Measurements from ENCODE around the gene LRRC8D.
"Not testable (repeated sequence)": the region's sequence is repeated elsewhere in the genome, so short reads cannot be mapped to it uniquely, and the experiment has no call there.

Gene LRRC8D

DNA sequence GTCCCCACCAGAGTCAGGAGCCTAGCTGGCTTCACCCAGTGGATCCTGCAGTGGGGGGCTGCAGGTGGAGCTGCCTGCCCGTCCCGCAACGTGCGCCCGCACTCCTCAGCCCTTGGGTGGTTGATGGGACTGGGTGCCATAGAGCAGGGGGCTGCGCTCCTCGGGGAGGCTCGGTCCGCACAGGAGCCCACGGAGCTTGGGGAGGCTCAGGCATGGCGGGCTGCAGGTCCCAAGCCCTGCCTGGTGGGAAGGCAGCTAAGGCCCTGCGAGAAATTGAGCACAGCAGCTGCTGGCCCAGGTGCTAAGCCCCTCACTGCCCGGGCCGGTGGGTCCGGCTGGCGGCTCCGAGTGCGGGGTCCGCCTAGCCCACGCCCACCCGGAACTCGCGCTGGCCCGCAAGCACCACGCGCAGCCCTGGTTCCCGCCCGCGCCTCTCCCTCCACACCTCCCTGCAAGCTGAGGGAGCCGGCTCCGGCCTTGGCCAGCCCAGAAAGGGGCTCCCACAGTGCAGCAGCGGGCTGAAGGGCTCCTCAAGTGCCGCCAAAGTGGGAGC lies 163.8 kb downstream of the LRRC8D start:
- not testable (repeated sequence) for H3K36me3 Mint-ChIP-seq (ENCODE audit: insufficient read depth)

DNA sequence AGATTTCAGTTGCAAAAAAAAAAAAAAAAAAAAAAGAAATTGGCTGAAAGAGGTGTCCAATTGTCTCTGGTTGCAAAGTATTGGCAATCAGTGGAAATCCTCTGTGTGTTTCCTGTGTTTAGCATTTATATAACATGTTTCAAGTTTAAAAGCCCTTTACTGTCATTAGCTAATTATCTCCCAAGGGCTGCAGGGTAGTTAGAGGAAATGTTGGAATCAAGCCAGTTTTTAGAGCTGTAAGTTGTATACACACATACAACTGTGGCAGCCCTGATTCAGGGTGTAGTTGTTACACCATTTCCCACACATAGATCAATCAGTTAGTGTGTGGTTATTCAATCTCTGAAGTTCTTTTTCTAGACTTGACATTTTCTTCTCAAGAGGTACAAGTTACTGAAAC lies 165.2 kb downstream of the LRRC8D start:
- no peak for ATAC-seq (replicated peaks)
- DNase-seq, result no peak
- Mint-ChIP-seq H3K36me3 (ENCODE audit: insufficient read depth) (no peaks in the 10 kb centered on the region), H3K9me3 (no peaks in the 10 kb centered on the region), H3K27me3 (peaks cover 12 to 18% of the 10 kb centered on the region in 2 donors), H3K27ac (no peak overlapping the region), H3K4me1 (ENCODE audit: low read depth in 2 of 2) (no peaks in the 10 kb centered on the region), H3K4me3 (no peak overlapping the region)

More for the DNA sequence above, 163.8 kb downstream of the LRRC8D start:
- not testable (repeated sequence) for H3K4me1 Mint-ChIP-seq (ENCODE audit: low read depth in 2 of 2); H3K9me3 Mint-ChIP-seq; H3K27ac Mint-ChIP-seq; DNase-seq; ATAC-seq (replicated peaks); H3K4me3 Mint-ChIP-seq
- H3K27me3 Mint-ChIP-seq, result peaks cover 10 to 14% of the 10 kb centered on the region in 2 donors

Measured in effector memory CD8-positive, alpha-beta T cell (primary cell).